H9 (cell line): ENCODE results near the gene UBASH3A. TPM values are rescaled to one million over a fixed set of nuclear protein-coding genes. Genes with fewer than 3 reads are reported as not detected.

Experiments used
- DNase-seq: peaks from one replicate; pipeline ENCODE4 v3.0.0-alpha.2; 2017
- H2AFZ ChIP-seq: one replicate; pipeline ENCODE4 v1.6.1; 2013; ENCODE audit warnings: mild to moderate bottlenecking, low read length, control low read depth, moderate library complexity
- H2AK5ac ChIP-seq: 2 replicates; pipeline ENCODE4 v1.6.1; 2013; ENCODE audit warnings: low read length, control low read depth, mixed read lengths; ENCODE audit not compliant: insufficient read length
- H2BK120ac ChIP-seq: one replicate; pipeline ENCODE4 v1.6.1; 2013; ENCODE audit warnings: low read depth, mild to moderate bottlenecking, low read length, control low read depth, inconsistent platforms; ENCODE audit not compliant: poor library complexity, severe bottlenecking
- H2BK12ac ChIP-seq: 2 replicates; pipeline ENCODE4 v1.6.1; 2013; ENCODE audit warnings: low read length, control low read depth, mixed read lengths, low read depth; ENCODE audit not compliant: insufficient read length
- H2BK15ac ChIP-seq: 2 replicates; pipeline ENCODE4 v1.6.1; 2013; ENCODE audit warnings: low read depth, low read length, control low read depth
- H2BK20ac ChIP-seq: one replicate; pipeline ENCODE4 v1.6.1; 2013; ENCODE audit warnings: low read depth, mild to moderate bottlenecking, low read length, control low read depth, inconsistent platforms; ENCODE audit not compliant: poor library complexity, severe bottlenecking
- H2BK5ac ChIP-seq: 2 replicates; pipeline ENCODE4 v1.6.1; 2013; ENCODE audit warnings: low read length, control low read depth, mixed read lengths; ENCODE audit not compliant: insufficient read length
- H3K14ac ChIP-seq: 2 replicates; pipeline ENCODE4 v1.6.1; 2013; ENCODE audit warnings: low read length, control low read depth; ENCODE audit not compliant: insufficient read depth
- H3K18ac ChIP-seq: 2 replicates; pipeline ENCODE4 v1.6.1; 2013; ENCODE audit warnings: low read depth, mild to moderate bottlenecking, mixed read lengths, low read length, control low read depth; ENCODE audit not compliant: insufficient read length
- H3K23ac ChIP-seq: 2 replicates; pipeline ENCODE4 v1.6.1; 2013; ENCODE audit warnings: low read length, control low read depth, mixed read lengths, low read depth; ENCODE audit not compliant: insufficient read length
- H3K23me2 ChIP-seq: 2 replicates; pipeline ENCODE4 v1.6.1; 2013; ENCODE audit warnings: low read depth, mild to moderate bottlenecking, mixed read lengths, low read length, control low read depth; ENCODE audit not compliant: insufficient read length, poor library complexity, severe bottlenecking
- H3K27ac ChIP-seq: 2 replicates; pipeline ENCODE4 v1.5.1; 2013; ENCODE audit warnings: low read length, control low read depth, mixed read lengths, low read depth; ENCODE audit not compliant: insufficient read length
- H3K27me3 ChIP-seq: 2 replicates; pipeline ENCODE4 v1.6.1; 2013; ENCODE audit warnings: low read length, control low read depth, inconsistent platforms; ENCODE audit not compliant: insufficient read depth
- H3K4ac ChIP-seq: 2 replicates; pipeline ENCODE4 v1.6.1; 2013; ENCODE audit warnings: low read depth, mild to moderate bottlenecking, control low read depth, inconsistent platforms, low read length, moderate library complexity
- H3K4me1 ChIP-seq: 2 replicates; pipeline ENCODE4 v1.6.1; 2013; ENCODE audit warnings: low read length, control low read depth, inconsistent platforms; ENCODE audit not compliant: insufficient read depth
- H3K4me2 ChIP-seq: 2 replicates; pipeline ENCODE4 v1.6.1; 2013; ENCODE audit warnings: low read length, control low read depth, mixed read lengths; ENCODE audit not compliant: insufficient read length, insufficient read depth
- H3K56ac ChIP-seq: 2 replicates; pipeline ENCODE4 v1.6.1; 2013; ENCODE audit warnings: low read depth, mild to moderate bottlenecking, mixed read lengths, low read length, control low read depth; ENCODE audit not compliant: insufficient read length
- H3K79me1 ChIP-seq: 2 replicates; pipeline ENCODE4 v1.6.1; 2013; ENCODE audit warnings: low read depth, mild to moderate bottlenecking, moderate library complexity, low read length, control low read depth, inconsistent platforms; ENCODE audit not compliant: insufficient read depth, poor library complexity, severe bottlenecking
- H3K79me2 ChIP-seq: 2 replicates; pipeline ENCODE4 v1.6.1; 2013; ENCODE audit warnings: low read length, control low read depth, inconsistent platforms; ENCODE audit not compliant: insufficient read depth
- H3K9ac ChIP-seq: 2 replicates; pipeline ENCODE4 v1.6.1; 2013; ENCODE audit warnings: low read length, control low read depth, mixed read lengths; ENCODE audit not compliant: insufficient read length; ENCODE audit errors: extremely low read depth
- H3K9me3 ChIP-seq: one replicate; pipeline ENCODE4 v1.6.1; 2013; ENCODE audit warnings: low read depth, low read length, inconsistent platforms; ENCODE audit not compliant: control insufficient read depth
- H3T11ph ChIP-seq: one replicate; pipeline ENCODE4 v1.6.1; 2013; ENCODE audit warnings: mild to moderate bottlenecking, low read length, control low read depth, inconsistent platforms
- H4K20me1 ChIP-seq: one replicate; pipeline ENCODE4 v1.6.1; 2013; ENCODE audit not compliant: control insufficient read depth, insufficient read length, insufficient read depth
- H4K5ac ChIP-seq: 2 replicates; pipeline ENCODE4 v1.6.1; 2013; ENCODE audit warnings: low read depth, mild to moderate bottlenecking, mixed read lengths, low read length, control low read depth; ENCODE audit not compliant: insufficient read length
- H4K8ac ChIP-seq: replicated peaks from 2 replicates; pipeline ENCODE4 v1.6.1; 2013; ENCODE audit warnings: low read length, control low read depth, mixed read lengths, low read depth; ENCODE audit not compliant: insufficient read length
- H4K91ac ChIP-seq: 2 replicates; pipeline ENCODE4 v1.6.1; 2013; ENCODE audit warnings: low read depth, mild to moderate bottlenecking, moderate library complexity, mixed read lengths, low read length, control low read depth; ENCODE audit not compliant: insufficient read length
- H3K27ac Mint-ChIP-seq, 3 experiments: 2 replicates in 2 of 3; 3 replicates in 1 of 3; pipeline ENCODE4 v1.8.0; 2020 to 2021; ENCODE audit warnings: mixed read lengths in 3 of 3, mild to moderate bottlenecking in 1 of 3, moderate library complexity in 1 of 3
- H3K27me3 Mint-ChIP-seq: 2 replicates; pipeline ENCODE4 v1.8.0; 2021; ENCODE audit warnings: low read depth, mild to moderate bottlenecking, moderate library complexity, mixed read lengths
- H3K36me3 Mint-ChIP-seq, 3 experiments: 2 replicates in 2 of 3; 3 replicates in 1 of 3; pipeline ENCODE4 v1.8.0; 2020 to 2021; ENCODE audit warnings: low read depth in 3 of 3, mixed read lengths in 3 of 3; ENCODE audit not compliant: insufficient read depth in 1 of 3
- H3K4me1 Mint-ChIP-seq, 2 experiments: 2 replicates each; pipeline ENCODE4 v1.8.0; 2020; ENCODE audit warnings: mixed read lengths in 2 of 2
- H3K4me3 Mint-ChIP-seq, 2 experiments: 2 replicates in 1 of 2; 3 replicates in 1 of 2; pipeline ENCODE4 v1.8.0; 2020 to 2021; ENCODE audit warnings: mild to moderate bottlenecking in 2 of 2, mixed read lengths in 2 of 2, moderate library complexity in 1 of 2
- H3K9me3 Mint-ChIP-seq, 2 experiments: 2 replicates in 1 of 2; 3 replicates in 1 of 2; pipeline ENCODE4 v1.8.0; 2020; ENCODE audit warnings: mild to moderate bottlenecking in 2 of 2, mixed read lengths in 2 of 2, moderate library complexity in 1 of 2
- WGBS: extraction: QIAGEN DNeasy Blood & Tissue Kit; methylation state at CpG from one replicate; pipeline ENCODE4 v1.1.7; 2013; ENCODE audit warnings: missing lambda C conversion rate, low lambda C conversion rate, mixed read lengths; ENCODE audit not compliant: insufficient read length; ENCODE audit errors: extremely low coverage; 5-methylcytosine and 5-hydroxymethylcytosine counted together
- total RNA-seq: library from RNA; stranded (reverse); gene quantifications from 2 replicates; pipeline ENCODE4 v1.2.1, GENCODE V29; 2021
- TF ChIP-seq, protein P1 (sequence below): fragments of 200-600 bp; sonication (generic); conservative IDR thresholded peaks from 3 replicates; pipeline ENCODE4 v1.8.0; 2021; ENCODE audit warnings: antibody characterized with exemption, mild to moderate bottlenecking

UBASH3A gene
- total RNA-seq, 1 experiment from 2014 or later = not detected

GRCh38 chr21:42496839-42497202 is 93.1 kb downstream of the UBASH3A start:
- Histone ChIP-seq H3K27ac (no peak overlapping the region), H3K9me3 (no peaks in the 10 kb centered on the region), H3K4ac (no peak overlapping the region), H4K5ac (no peak overlapping the region), H3T11ph (no peak overlapping the region), H3K9ac (peak overlapping the region; percentile 77), H3K4me1 (no peaks in the 10 kb centered on the region; the same call in 1 of the 2 replicates), H2BK12ac (peak overlapping the region; percentile 28), H2AFZ (no peak overlapping the region), H3K23me2 (peaks cover 12% of the 10 kb centered on the region), H4K91ac (no peak overlapping the region), H2BK20ac (no peak overlapping the region), H2BK15ac (no peak overlapping the region), H4K20me1 (no peaks in the 10 kb centered on the region), H3K18ac (peak overlapping the region; percentile 66), H3K4me2 (peak overlapping the region; percentile 96), H3K14ac (peak overlapping the region; percentile 72), H3K79me2 (no peaks in the 10 kb centered on the region), H3K23ac (no peak overlapping the region), H3K27me3 (no peaks in the 10 kb centered on the region), H2BK5ac (no peak overlapping the region), H3K79me1 (no peaks in the 10 kb centered on the region), H2AK5ac (no peak overlapping the region), H2BK120ac (no peak overlapping the region), H3K56ac (no peak overlapping the region), H4K8ac (peak overlapping the region; percentile 47)
- no peaks in the 10 kb centered on the region for H3K9me3 Mint-ChIP-seq
- peaks cover 8% of the 10 kb centered on the region for H3K27me3 Mint-ChIP-seq
- H3K27ac Mint-ChIP-seq = peak overlapping the region; percentile 60 to 96 (median 73); a peak in 6 of 7 replicates
- H3K4me3 Mint-ChIP-seq = peak overlapping the region; percentile 83 to 91
- TF ChIP-seq, protein P1, sequence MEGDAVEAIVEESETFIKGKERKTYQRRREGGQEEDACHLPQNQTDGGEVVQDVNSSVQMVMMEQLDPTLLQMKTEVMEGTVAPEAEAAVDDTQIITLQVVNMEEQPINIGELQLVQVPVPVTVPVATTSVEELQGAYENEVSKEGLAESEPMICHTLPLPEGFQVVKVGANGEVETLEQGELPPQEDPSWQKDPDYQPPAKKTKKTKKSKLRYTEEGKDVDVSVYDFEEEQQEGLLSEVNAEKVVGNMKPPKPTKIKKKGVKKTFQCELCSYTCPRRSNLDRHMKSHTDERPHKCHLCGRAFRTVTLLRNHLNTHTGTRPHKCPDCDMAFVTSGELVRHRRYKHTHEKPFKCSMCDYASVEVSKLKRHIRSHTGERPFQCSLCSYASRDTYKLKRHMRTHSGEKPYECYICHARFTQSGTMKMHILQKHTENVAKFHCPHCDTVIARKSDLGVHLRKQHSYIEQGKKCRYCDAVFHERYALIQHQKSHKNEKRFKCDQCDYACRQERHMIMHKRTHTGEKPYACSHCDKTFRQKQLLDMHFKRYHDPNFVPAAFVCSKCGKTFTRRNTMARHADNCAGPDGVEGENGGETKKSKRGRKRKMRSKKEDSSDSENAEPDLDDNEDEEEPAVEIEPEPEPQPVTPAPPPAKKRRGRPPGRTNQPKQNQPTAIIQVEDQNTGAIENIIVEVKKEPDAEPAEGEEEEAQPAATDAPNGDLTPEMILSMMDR = no peak
- DNase-seq = peak; percentile 58
- H3K4me1 Mint-ChIP-seq = peaks cover 21 to 29% of the 10 kb centered on the region in 2 experiments
- no peaks in the 10 kb centered on the region for H3K36me3 Mint-ChIP-seq
- no CpG with 5 or more reads among the region's 19 CpGs for WGBS

Other genes with a start within 250 kb of the UBASH3A start
- gene ABCG1, start 184.8 kb upstream of the UBASH3A start, total RNA-seq = 0.83 and 0.99 TPM in 2 replicates
- gene TFF3, start 88.5 kb upstream of the UBASH3A start, total RNA-seq = 1.5 TPM in 2 replicates
- gene TFF2, start 52.9 kb upstream of the UBASH3A start, total RNA-seq = not detected in 2 replicates
- not detected in 2 replicates for gene TFF1, start 37.4 kb upstream of the UBASH3A start, total RNA-seq
- 0.31 and 0.44 TPM in 2 replicates for gene TMPRSS3, start 7.8 kb upstream of the UBASH3A start, total RNA-seq
- gene RSPH1, start 92.3 kb downstream of the UBASH3A start, total RNA-seq = 0.31 TPM in 1 of 2 replicates, not detected in the other
- 34.8 and 37.7 TPM in 2 replicates for gene SLC37A1, start 110.0 kb downstream of the UBASH3A start, total RNA-seq
- 28.2 and 31.9 TPM in 2 replicates for gene PDE9A, start 249.7 kb downstream of the UBASH3A start, total RNA-seq